Left ventricle myocardium inferior (tissue), 1 donor: ENCODE results near the gene FAM117A. TPM values are rescaled to one million over a fixed set of nuclear protein-coding genes. Genes with fewer than 3 reads are reported as not detected.
A peak's percentile ranks its signal among the peaks of the same experiment; 100 is the strongest.

Experiments used
- DNase-seq: peaks from one replicate; pipeline ENCODE4 v3.0.0-alpha.2; 2020
- H3K27ac ChIP-seq: fragments of 200-600 bp; replicated peaks from 2 replicates; pipeline ENCODE4 v1.8.0; 2021
- H3K27me3 ChIP-seq: fragments of 200-600 bp; 2 replicates; pipeline ENCODE4 v1.8.0; 2021; ENCODE audit warnings: low read depth
- H3K36me3 ChIP-seq: fragments of 200-600 bp; 2 replicates; pipeline ENCODE4 v1.8.0; 2021
- H3K4me1 ChIP-seq: fragments of 200-600 bp; 2 replicates; pipeline ENCODE4 v1.8.0; 2021
- H3K4me3 ChIP-seq: fragments of 200-600 bp; 2 replicates; pipeline ENCODE4 v1.8.0; 2021; ENCODE audit warnings: mild to moderate bottlenecking, moderate library complexity
- H3K9me3 ChIP-seq: fragments of 200-600 bp; replicated peaks from 2 replicates; pipeline ENCODE4 v1.8.0; 2021
- intact Hi-C: fragments of 100-400 bp; cut with micrococcal nuclease; formaldehyde crosslinking; loops from one replicate; pipeline ENCODE4 v1.11.0; 2022
- long read RNA-seq: library from polyadenylated mRNA; unstranded; transcript quantifications from one replicate; pipeline ENCODE4 v2.0.0, GENCODE V29; 2021
- total RNA-seq: library from RNA; stranded (reverse); fragmentation: NEBNext Ultra II Directional; extraction: Animal tissue kit (Norgen Biotek cat#: 25700); gene quantifications from one replicate; pipeline ENCODE4 v1.2.1, GENCODE V29; 2021
- TF ChIP-seq, protein P1 (sequence below): fragments of 200-600 bp; IDR thresholded peaks from 2 replicates; pipeline ENCODE4 v1.8.0; 2021; ENCODE audit warnings: antibody characterized with exemption, mild to moderate bottlenecking, borderline replicate concordance
- donor health status: DM: no; HTN: yes; CAD: no; lungs with severe emphysema.

FAM117A gene, protein sequence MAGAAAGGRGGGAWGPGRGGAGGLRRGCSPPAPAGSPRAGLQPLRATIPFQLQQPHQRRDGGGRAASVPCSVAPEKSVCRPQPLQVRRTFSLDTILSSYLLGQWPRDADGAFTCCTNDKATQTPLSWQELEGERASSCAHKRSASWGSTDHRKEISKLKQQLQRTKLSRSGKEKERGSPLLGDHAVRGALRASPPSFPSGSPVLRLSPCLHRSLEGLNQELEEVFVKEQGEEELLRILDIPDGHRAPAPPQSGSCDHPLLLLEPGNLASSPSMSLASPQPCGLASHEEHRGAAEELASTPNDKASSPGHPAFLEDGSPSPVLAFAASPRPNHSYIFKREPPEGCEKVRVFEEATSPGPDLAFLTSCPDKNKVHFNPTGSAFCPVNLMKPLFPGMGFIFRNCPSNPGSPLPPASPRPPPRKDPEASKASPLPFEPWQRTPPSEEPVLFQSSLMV
- total RNA-seq: 12.8 TPM
- long read RNA-seq, transcript FAM117A-201 (8 exons, 2,365 nt): major isoform, 28 of 37 reads
- long read RNA-seq, partial matches to known transcripts: 3 of 37 reads
- long read RNA-seq, other reads (novel, unspliced or antisense): 5 of 37 reads

DNA sequence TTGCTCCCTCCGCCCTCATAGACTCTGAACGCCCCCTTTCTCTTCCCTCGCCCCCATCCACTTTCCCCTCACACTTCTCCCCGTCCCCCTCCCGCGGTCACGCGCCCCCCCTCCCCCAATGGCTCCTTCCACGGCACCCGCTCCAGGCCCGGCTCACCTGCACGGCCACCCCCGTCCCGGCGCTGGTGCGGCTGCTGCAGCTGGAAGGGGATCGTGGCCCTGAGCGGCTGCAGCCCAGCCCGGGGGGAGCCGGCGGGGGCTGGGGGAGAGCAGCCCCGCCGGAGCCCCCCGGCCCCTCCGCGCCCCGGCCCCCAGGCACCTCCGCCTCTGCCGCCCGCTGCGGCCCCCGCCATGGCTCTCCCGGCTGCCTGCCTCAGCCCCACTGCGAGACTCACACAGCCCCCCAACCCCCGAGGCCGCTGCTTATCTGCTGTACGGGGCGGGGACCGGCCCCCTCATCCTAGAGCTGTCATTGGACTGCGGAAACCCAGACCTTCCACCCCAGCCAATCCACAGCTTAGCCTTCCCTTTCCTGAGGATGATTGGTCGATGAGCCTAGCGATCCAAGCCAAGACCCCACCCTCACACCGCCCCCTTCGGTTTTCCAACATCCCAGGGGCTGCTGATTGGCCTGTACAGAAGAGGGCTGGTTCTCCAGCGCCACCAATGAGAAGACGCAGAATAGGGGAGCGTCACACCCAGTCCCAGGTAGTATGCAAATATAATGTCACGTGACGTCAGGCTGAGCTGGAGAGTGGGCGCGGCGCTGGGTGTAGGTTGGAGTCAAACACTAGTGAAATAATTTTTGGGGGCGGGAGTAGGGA, at the start of gene FAM117A:
Gene FAM117A, minus strand, starts transcription at position 397 of the 824 bp plus-strand sequence. Its CDS starts 44 bp downstream, at position 353.
- H3K27me3 ChIP-seq: no peaks in the 10 kb centered on the region
- H3K27ac ChIP-seq: peak within 1 kb of the TSS; percentile 83
- peaks cover 49% of the 10 kb centered on the region for H3K4me1 ChIP-seq
- no peaks in the 10 kb centered on the region for H3K36me3 ChIP-seq
- peak; percentile 94 for DNase-seq
- peak within 1 kb of the TSS; percentile 81 for H3K4me3 ChIP-seq
- intact Hi-C loops: no loop called here
- no peaks in the 10 kb centered on the region for H3K9me3 ChIP-seq
- TF ChIP-seq, protein P1, sequence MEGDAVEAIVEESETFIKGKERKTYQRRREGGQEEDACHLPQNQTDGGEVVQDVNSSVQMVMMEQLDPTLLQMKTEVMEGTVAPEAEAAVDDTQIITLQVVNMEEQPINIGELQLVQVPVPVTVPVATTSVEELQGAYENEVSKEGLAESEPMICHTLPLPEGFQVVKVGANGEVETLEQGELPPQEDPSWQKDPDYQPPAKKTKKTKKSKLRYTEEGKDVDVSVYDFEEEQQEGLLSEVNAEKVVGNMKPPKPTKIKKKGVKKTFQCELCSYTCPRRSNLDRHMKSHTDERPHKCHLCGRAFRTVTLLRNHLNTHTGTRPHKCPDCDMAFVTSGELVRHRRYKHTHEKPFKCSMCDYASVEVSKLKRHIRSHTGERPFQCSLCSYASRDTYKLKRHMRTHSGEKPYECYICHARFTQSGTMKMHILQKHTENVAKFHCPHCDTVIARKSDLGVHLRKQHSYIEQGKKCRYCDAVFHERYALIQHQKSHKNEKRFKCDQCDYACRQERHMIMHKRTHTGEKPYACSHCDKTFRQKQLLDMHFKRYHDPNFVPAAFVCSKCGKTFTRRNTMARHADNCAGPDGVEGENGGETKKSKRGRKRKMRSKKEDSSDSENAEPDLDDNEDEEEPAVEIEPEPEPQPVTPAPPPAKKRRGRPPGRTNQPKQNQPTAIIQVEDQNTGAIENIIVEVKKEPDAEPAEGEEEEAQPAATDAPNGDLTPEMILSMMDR: no peak

DNA sequence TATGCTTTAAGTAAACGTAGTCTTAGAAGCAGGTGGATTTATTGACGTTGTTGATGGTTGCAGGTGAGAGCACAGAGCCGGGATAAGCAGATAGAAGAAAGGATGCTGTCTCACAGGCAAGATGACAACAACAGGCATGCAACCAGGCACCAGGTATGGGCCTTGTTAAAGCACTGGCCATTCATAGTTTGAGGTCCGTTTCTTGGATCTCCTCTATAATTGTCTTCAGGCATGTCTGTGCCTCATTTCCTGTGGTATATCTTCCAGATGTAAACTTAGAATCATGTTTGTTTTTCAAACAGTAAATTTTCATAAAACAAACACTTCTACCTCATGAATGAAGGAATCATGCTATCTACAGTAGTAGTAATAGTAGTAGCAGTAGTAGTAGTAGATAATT, 45.1 kb upstream of the FAM117A start:
- no peaks in the 10 kb centered on the region for H3K27me3 ChIP-seq
- peaks cover 94% of the 10 kb centered on the region for H3K36me3 ChIP-seq
- no peaks in the 10 kb centered on the region for H3K9me3 ChIP-seq
- H3K4me1 ChIP-seq: peaks cover 14% of the 10 kb centered on the region
- intact Hi-C loops: no loop called here
- no peak for DNase-seq
- no peak overlapping the region for H3K27ac ChIP-seq
- TF ChIP-seq, protein P1: no peak
- no peak overlapping the region for H3K4me3 ChIP-seq

DNA sequence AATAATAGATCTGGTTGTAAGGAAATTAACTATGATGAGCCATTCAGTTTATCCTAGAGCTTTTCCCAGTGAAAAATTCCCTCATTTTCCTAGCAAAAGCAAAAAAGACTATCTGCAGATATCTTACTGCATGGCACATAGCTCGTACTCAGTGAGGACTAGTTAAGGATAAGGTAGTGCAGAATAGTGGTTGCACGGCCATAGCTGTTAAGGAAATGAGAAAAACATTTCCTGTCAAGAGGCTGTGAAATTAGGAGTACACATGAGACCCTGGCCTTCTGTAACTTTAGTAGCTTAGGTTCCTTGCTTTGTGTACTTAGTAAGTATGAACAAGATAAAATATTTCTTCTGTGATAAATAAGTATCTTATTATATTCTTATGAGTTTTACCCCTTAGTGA, 34.8 kb upstream of the FAM117A start:
- H3K9me3 ChIP-seq: no peaks in the 10 kb centered on the region
- TF ChIP-seq, protein P1: no peak
- H3K4me1 ChIP-seq: peaks cover 44% of the 10 kb centered on the region
- no peak overlapping the region for H3K4me3 ChIP-seq
- DNase-seq: no peak
- H3K27me3 ChIP-seq: no peaks in the 10 kb centered on the region
- peaks cover 79% of the 10 kb centered on the region for H3K36me3 ChIP-seq
- H3K27ac ChIP-seq: peak overlapping the region; percentile 14
- intact Hi-C loops: no loop called here

DNA sequence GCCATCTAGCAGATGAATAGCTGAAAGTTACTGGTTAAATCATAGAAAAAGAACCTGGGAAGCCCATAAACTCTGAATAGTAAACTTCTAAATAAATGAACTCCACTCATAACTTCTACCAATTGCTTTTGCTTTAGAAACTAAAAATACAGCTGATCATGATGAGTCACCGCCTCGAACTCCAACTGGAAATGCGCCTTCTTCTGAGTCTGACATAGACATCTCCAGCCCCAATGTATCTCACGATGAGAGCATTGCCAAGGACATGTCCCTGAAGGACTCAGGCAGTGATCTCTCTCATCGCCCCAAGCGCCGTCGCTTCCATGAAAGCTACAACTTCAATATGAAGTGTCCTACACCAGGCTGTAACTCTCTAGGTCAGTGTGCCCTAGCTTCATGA, 34.3 kb upstream of the FAM117A start:
- H3K4me1 ChIP-seq: peaks cover 50% of the 10 kb centered on the region
- intact Hi-C loops: no loop called here

DNA sequence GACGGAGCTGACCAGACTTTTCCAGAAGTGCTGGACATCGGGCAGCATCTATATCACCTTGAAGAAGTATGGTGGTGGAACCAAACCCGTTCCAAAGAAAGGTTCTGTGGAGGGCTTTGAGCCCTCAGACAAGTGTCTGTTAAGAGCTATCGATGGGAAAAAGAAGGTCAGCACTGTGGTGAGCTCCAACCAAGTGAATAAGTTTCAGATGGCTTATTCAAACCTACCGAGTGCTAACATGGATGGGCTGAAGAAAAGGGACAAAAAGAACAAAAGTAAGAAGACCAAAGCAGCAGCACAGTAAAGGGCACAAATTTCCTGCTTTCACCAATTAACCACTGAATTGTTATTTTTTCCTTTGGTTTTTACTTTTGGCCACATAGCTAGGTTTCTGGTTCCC, 31.4 kb upstream of the FAM117A start:
- DNase-seq: no peak
- Histone ChIP-seq H3K4me3 (no peak overlapping the region), H3K4me1 (peaks cover 78% of the 10 kb centered on the region), H3K9me3 (no peaks in the 10 kb centered on the region), H3K36me3 (peaks cover 79% of the 10 kb centered on the region), H3K27me3 (no peaks in the 10 kb centered on the region), H3K27ac (no peak overlapping the region)
- intact Hi-C loops: no loop called here
- TF ChIP-seq, protein P1: no peak

More for the DNA sequence above, 34.3 kb upstream of the FAM117A start:
- Histone ChIP-seq H3K36me3 (peaks cover 83% of the 10 kb centered on the region), H3K27me3 (no peaks in the 10 kb centered on the region), H3K27ac (peak overlapping the region; percentile 14), H3K9me3 (no peaks in the 10 kb centered on the region), H3K4me3 (no peak overlapping the region)
- TF ChIP-seq, protein P1: no peak
- no peak for DNase-seq
